ENCODE measurements around the gene RTN4RL1.

- TF ChIP-seq, protein P1, sequence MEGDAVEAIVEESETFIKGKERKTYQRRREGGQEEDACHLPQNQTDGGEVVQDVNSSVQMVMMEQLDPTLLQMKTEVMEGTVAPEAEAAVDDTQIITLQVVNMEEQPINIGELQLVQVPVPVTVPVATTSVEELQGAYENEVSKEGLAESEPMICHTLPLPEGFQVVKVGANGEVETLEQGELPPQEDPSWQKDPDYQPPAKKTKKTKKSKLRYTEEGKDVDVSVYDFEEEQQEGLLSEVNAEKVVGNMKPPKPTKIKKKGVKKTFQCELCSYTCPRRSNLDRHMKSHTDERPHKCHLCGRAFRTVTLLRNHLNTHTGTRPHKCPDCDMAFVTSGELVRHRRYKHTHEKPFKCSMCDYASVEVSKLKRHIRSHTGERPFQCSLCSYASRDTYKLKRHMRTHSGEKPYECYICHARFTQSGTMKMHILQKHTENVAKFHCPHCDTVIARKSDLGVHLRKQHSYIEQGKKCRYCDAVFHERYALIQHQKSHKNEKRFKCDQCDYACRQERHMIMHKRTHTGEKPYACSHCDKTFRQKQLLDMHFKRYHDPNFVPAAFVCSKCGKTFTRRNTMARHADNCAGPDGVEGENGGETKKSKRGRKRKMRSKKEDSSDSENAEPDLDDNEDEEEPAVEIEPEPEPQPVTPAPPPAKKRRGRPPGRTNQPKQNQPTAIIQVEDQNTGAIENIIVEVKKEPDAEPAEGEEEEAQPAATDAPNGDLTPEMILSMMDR (IDR thresholded peaks at IDR 0.05) = no peak
- TF ChIP-seq POLR2A (IDR thresholded peaks at IDR 0.05) = no peak
Measured at GRCh38 chr17:2042933-2043332, 17.8 kb upstream of the RTN4RL1 start.

Data from heart left ventricle (tissue), 13 donors.